HG02623 (cell line): ENCODE data around the gene SMCO2.
"Not testable (repeated sequence)": the region's sequence is repeated elsewhere in the genome, so short reads cannot be mapped to it uniquely, and the experiment has no call there.

Experiments used
- ATAC-seq: cut with Tn5 transposase; IDR thresholded peaks from one replicate; pipeline ENCODE4 v1.9.1; 2021; ENCODE audit warnings: moderate library complexity; ENCODE audit not compliant: unreplicated experiment

SMCO2 gene

GRCh38 chr12:27523642-27524493, 77.3 kb downstream of the SMCO2 start, which contains the start of gene PPFIBP1:
PPFIBP1 (plus strand) TSS chr12:27524206; CDS start chr12:27633397, 109,191 bp downstream.
- ATAC-seq: peak; percentile 96

- ATAC-seq: peak; percentile 1
Measured at GRCh38 chr12:27524494-27524835, 77.9 kb downstream of the SMCO2 start.

- ATAC-seq: no peak
Measured at GRCh38 chr12:27524839-27525753, 78.6 kb downstream of the SMCO2 start.

- no peak for ATAC-seq
Measured at GRCh38 chr12:27527512-27527911, 81.0 kb downstream of the SMCO2 start.

GRCh38 chr12:27528788-27529187, 82.3 kb downstream of the SMCO2 start:
- ATAC-seq: no peak

- ATAC-seq: no peak
Measured at GRCh38 chr12:27530157-27530922, 83.8 kb downstream of the SMCO2 start.

- ATAC-seq: no peak
Measured at GRCh38 chr12:27531896-27532295, 85.4 kb downstream of the SMCO2 start.

GRCh38 chr12:27534060-27534764, 87.7 kb downstream of the SMCO2 start:
- peak; percentile 60 for ATAC-seq

GRCh38 chr12:27534765-27535161, 88.2 kb downstream of the SMCO2 start:
- ATAC-seq: peak; percentile 16

GRCh38 chr12:27535318-27535717, 88.8 kb downstream of the SMCO2 start:
- no peak for ATAC-seq

GRCh38 chr12:27537855-27538675, 91.5 kb downstream of the SMCO2 start:
- ATAC-seq: no peak

- ATAC-seq: no peak
Measured at GRCh38 chr12:27539191-27539631, 92.7 kb downstream of the SMCO2 start.

- ATAC-seq: no peak
Measured at GRCh38 chr12:27541031-27541719, 94.6 kb downstream of the SMCO2 start.

GRCh38 chr12:27542628-27543027, 96.1 kb downstream of the SMCO2 start:
- ATAC-seq: no peak

- ATAC-seq: not testable (repeated sequence)
Measured at GRCh38 chr12:27544858-27545257, 98.3 kb downstream of the SMCO2 start.

- ATAC-seq: no peak
Measured at GRCh38 chr12:27545665-27546064, 99.1 kb downstream of the SMCO2 start.

- no peak for ATAC-seq
Measured at GRCh38 chr12:27547592-27547991, 101.1 kb downstream of the SMCO2 start.

- ATAC-seq: no peak
Measured at GRCh38 chr12:27548301-27549199, 102.0 kb downstream of the SMCO2 start.
